Neural crest cell (in vitro differentiated cells): ENCODE results near the gene CLMP. TPM values are rescaled to one million over a fixed set of nuclear protein-coding genes. Genes with fewer than 3 reads are reported as not detected.

ENCODE experiments used
- DNase-seq: peaks from one replicate; pipeline ENCODE4 v3.0.0; 2021; ENCODE audit warnings: low read depth, mixed read lengths, low spot score
- H3K27ac Mint-ChIP-seq: one replicate; pipeline ENCODE4 v1.8.0; 2021; ENCODE audit warnings: mild to moderate bottlenecking, mixed read lengths; ENCODE audit not compliant: unreplicated experiment
- H3K27me3 Mint-ChIP-seq: 2 replicates; pipeline ENCODE4 v1.8.0; 2021; ENCODE audit warnings: low read depth, mild to moderate bottlenecking, mixed read lengths
- H3K36me3 Mint-ChIP-seq: 2 replicates; pipeline ENCODE4 v1.8.0; 2021; ENCODE audit warnings: low read depth, mild to moderate bottlenecking, mixed read lengths
- H3K4me1 Mint-ChIP-seq: 2 replicates; pipeline ENCODE4 v1.8.0; 2021; ENCODE audit warnings: mixed read lengths
- H3K4me3 Mint-ChIP-seq: one replicate; pipeline ENCODE4 v1.8.0; 2021; ENCODE audit warnings: mild to moderate bottlenecking, mixed read lengths
- H3K9me3 Mint-ChIP-seq: 2 replicates; pipeline ENCODE4 v1.8.0; 2021; ENCODE audit warnings: mixed read lengths
- total RNA-seq: library from RNA; stranded (reverse); gene quantifications from 2 replicates; pipeline ENCODE4 v1.2.1, GENCODE V29; 2021
- TF ChIP-seq, protein P1 (sequence below): fragments of 200-600 bp; sonication (generic); conservative IDR thresholded peaks from 2 replicates; pipeline ENCODE4 v1.5.0; 2021; ENCODE audit warnings: antibody characterized with exemption, mild to moderate bottlenecking

CLMP gene
- total RNA-seq, 1 donor from 2014 or later, result 4.3 TPM

DNA sequence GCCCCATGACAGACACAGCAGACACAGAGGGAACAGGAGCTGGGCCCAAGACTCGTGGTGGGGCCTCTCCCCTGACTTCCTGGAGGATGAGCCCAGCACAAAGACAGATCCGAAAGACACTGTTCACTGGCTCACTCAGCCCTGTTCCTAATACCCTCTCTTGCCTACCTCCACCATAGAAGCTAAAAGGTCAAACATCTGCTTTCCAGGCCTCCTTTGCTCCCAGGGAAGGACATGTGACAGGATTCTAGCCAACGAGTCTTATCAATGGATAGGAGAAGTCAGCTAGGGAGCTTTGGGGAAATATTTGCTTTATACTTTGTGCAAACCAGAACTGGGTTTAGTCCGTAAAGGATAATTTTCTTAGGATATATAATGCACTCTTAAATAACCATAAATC lies 8.4 kb upstream of the CLMP start:
- no peak for DNase-seq
- Mint-ChIP-seq H3K36me3 (no peaks in the 10 kb centered on the region), H3K27ac (peak overlapping the region; percentile 25), H3K4me3 (peak overlapping the region; percentile 11), H3K4me1 (peaks cover 51% of the 10 kb centered on the region), H3K9me3 (no peaks in the 10 kb centered on the region), H3K27me3 (peaks cover 16% of the 10 kb centered on the region)
- TF ChIP-seq, protein P1, sequence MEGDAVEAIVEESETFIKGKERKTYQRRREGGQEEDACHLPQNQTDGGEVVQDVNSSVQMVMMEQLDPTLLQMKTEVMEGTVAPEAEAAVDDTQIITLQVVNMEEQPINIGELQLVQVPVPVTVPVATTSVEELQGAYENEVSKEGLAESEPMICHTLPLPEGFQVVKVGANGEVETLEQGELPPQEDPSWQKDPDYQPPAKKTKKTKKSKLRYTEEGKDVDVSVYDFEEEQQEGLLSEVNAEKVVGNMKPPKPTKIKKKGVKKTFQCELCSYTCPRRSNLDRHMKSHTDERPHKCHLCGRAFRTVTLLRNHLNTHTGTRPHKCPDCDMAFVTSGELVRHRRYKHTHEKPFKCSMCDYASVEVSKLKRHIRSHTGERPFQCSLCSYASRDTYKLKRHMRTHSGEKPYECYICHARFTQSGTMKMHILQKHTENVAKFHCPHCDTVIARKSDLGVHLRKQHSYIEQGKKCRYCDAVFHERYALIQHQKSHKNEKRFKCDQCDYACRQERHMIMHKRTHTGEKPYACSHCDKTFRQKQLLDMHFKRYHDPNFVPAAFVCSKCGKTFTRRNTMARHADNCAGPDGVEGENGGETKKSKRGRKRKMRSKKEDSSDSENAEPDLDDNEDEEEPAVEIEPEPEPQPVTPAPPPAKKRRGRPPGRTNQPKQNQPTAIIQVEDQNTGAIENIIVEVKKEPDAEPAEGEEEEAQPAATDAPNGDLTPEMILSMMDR, result no peak

DNA sequence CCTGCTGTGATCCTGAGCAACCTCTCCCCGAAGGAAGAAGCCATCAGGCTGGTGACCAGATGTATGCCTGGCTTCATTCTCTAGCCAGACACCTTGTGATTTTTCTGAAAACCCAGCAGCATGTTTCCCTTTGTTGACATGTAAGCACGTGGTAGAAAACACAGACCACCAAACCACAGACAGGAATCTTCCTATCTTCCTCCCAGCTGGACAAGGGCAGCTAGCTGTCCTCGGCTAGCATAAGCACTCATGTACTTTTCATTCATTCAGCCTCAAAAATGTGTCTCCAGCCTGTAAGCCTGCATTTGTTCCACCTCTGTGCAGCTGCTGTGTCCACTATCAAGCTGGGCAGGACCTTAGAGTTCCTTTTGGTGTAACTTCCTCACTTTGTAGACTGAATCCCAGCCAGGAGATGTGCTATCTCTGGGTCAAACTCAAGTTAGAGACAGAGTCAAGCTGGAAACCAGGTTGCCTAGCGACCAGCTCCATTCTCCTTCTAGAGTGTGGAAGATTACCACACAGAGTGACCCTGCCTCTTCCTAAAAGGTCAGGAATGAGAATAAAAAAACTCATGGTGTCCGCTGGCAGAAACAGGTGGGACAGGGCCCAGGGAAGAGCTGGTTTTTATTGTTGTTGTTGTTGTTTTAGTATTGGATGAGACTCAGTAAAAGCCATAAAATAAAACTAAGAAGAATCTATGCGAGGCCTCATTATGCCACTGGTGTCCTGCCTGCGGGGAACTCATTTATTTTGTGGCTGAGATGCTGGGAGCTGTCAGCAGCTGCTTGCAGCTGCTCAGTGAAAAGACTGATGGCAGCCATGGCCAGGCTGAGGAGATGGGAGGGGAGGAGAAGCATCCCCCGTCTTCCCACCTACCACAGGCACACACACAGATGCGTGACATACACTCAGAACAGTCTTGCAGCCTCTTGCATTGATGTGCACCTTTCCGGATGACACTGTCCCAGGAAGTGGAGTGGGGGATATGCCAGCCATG lies 7.4 kb upstream of the CLMP start:
- H3K4me1 Mint-ChIP-seq, result peaks cover 45% of the 10 kb centered on the region
- TF ChIP-seq, protein P1, result no peak
- no peak for DNase-seq
- peak overlapping the region; percentile 45 for H3K27ac Mint-ChIP-seq
- H3K9me3 Mint-ChIP-seq, result no peaks in the 10 kb centered on the region
- H3K27me3 Mint-ChIP-seq, result peaks cover 26% of the 10 kb centered on the region
- no peaks in the 10 kb centered on the region for H3K36me3 Mint-ChIP-seq
- peak overlapping the region; percentile 28 for H3K4me3 Mint-ChIP-seq

DNA sequence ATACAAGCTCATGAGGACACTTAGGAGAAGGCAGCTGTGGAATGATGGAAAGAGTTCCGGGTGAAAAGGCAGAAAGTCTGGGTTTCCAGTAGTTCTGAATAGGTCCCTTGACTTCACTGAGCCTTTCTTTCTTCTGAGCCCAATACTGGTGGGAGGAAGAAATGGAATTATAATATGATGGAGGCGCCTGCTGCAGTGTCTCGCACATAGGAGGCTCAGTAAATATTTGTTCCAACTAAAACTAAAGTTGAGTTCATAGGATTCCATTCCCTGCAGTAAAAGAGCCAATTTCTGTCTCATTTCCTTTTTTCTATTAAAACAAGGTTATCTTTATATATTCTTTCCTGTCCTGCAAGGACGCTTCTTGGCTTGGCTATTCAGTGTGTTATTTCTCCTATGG lies 5.2 kb upstream of the CLMP start:
- DNase-seq, result no peak
- no peaks in the 10 kb centered on the region for H3K36me3 Mint-ChIP-seq
- no peaks in the 10 kb centered on the region for H3K9me3 Mint-ChIP-seq
- TF ChIP-seq, protein P1, result no peak
- peaks cover 35% of the 10 kb centered on the region for H3K4me1 Mint-ChIP-seq
- H3K27ac Mint-ChIP-seq, result no peak overlapping the region
- peaks cover 41% of the 10 kb centered on the region for H3K27me3 Mint-ChIP-seq
- H3K4me3 Mint-ChIP-seq, result no peak overlapping the region

DNA sequence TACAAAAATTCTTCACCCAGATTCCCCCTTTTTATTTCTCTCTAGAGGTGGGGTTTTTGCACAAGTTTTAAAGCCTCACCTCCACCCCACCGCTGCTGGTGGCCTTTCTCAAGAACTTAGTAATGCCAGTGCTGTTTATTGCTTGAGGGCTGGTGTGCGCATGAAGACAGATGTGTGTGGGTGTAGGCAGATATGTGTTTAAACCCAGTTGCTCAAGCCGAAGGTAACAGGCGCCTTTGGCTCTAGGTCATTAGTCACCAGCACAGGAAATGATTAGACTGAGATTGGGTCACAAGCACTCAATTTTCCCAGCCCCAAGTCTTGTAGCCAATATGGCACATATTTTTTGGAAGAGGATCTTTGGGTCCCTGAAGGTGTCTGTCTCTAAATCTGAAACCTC lies 2.7 kb upstream of the CLMP start:
- Mint-ChIP-seq H3K4me1 (peaks cover 28% of the 10 kb centered on the region), H3K36me3 (no peaks in the 10 kb centered on the region), H3K9me3 (no peaks in the 10 kb centered on the region), H3K27me3 (peaks cover 64% of the 10 kb centered on the region), H3K27ac (no peak overlapping the region), H3K4me3 (peak overlapping the region; percentile 10)
- no peak for DNase-seq
- TF ChIP-seq, protein P1, result no peak

DNA sequence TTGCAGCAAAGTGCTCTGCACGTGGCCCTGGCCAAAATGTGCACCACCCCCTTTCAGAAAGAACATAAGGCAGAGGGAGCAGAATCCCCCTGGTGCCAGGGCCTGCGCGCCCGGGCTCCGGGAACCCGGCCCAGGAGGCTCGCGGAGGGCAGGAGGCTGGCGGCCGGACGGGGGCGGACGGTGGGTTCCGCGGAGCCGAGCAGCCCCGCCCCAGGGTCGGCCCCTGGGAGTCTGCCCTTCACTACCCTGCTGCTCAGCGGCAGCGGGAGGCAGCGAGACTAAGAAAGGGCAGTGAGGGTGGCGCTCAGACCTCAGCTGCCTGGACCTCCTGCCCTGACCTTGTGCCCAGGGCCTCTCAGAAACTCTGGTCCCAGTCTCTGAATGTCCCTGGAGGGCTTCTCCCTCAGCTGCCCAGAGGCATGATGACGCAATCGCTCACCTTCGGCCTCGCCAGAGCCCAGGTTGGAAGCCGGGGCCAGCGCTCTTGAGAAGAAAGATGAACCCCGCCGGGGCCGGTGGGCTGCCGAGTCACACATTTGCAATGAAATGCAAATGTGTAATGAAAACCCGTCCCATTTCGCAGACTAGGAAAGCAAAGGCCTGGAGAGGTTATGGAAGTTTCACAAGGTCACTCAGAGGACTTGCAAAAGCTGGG lies 1.1 kb upstream of the CLMP start:
- Mint-ChIP-seq H3K27ac (no peak overlapping the region), H3K36me3 (no peaks in the 10 kb centered on the region), H3K27me3 (peaks cover 77% of the 10 kb centered on the region), H3K4me3 (no peak overlapping the region), H3K9me3 (no peaks in the 10 kb centered on the region), H3K4me1 (peaks cover 16% of the 10 kb centered on the region)
- TF ChIP-seq, protein P1, result no peak
- no peak for DNase-seq
